ENCODE data around the gene ZC3H12D.

DNA sequence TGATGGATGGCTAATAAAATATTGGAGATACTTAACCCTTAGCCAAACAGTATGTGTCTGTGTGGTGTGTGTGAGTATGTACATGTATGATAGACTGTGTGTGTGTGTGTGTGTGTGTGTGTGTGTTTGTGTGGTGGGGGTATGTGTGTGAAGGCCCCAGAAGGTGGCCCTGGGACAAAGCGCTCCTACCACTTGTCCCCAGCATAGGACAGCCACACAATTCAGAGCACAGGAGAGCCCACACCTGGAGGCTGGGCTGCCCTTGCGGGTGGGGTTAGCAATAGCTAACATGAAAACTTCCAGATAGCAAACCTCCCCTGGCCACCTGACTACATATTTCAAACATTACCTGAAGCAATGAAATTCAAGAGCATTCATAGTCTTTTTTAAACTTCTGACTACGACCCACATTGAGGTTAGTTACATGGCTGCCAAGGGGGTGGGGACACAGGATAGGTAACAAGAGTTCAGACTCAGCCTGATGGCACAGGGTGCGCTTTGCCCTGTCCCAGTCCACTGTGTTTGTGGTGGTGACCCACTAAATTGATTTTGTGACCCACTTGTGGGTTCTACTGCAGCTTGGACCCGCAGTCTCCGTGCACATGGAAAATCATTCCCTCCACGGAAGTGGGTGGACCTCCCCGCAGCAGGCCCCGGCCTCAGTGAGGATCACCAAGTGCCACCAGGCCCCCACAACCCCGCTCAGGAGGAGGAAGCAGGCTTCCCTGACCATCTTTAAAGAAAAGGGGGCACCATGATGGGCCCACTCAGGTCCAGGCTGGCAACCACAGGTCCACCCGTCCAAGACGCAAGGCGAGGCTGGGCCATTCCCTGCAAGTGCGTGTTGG is 34.8 kb downstream of the ZC3H12D start:
- TF ChIP-seq, protein P1, sequence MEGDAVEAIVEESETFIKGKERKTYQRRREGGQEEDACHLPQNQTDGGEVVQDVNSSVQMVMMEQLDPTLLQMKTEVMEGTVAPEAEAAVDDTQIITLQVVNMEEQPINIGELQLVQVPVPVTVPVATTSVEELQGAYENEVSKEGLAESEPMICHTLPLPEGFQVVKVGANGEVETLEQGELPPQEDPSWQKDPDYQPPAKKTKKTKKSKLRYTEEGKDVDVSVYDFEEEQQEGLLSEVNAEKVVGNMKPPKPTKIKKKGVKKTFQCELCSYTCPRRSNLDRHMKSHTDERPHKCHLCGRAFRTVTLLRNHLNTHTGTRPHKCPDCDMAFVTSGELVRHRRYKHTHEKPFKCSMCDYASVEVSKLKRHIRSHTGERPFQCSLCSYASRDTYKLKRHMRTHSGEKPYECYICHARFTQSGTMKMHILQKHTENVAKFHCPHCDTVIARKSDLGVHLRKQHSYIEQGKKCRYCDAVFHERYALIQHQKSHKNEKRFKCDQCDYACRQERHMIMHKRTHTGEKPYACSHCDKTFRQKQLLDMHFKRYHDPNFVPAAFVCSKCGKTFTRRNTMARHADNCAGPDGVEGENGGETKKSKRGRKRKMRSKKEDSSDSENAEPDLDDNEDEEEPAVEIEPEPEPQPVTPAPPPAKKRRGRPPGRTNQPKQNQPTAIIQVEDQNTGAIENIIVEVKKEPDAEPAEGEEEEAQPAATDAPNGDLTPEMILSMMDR (IDR thresholded peaks at IDR 0.05): no peak
- TF ChIP-seq POLR2A (IDR thresholded peaks at IDR 0.05) (no peak), POLR2AphosphoS5 (IDR thresholded peaks at IDR 0.05) (no peak)
